ENCODE measurements around the gene C1RL.

Gene C1RL

GRCh38 chr12:7129872-7130691 is 21.1 kb upstream of the C1RL start, which contains the start of gene CLSTN3:
CLSTN3 (plus strand) TSS chr12:7130371; CDS start chr12:7130649, 278 bp downstream.
- TF ChIP-seq CTCF (IDR thresholded peaks at IDR 0.05; ENCODE audit: borderline replicate concordance, insufficient read depth, low read depth, low read length) = no peak
- peak within 1 kb of the TSS; percentile 73 for H3K4me3 ChIP-seq (ENCODE audit: low read depth, low read length)

DNA sequence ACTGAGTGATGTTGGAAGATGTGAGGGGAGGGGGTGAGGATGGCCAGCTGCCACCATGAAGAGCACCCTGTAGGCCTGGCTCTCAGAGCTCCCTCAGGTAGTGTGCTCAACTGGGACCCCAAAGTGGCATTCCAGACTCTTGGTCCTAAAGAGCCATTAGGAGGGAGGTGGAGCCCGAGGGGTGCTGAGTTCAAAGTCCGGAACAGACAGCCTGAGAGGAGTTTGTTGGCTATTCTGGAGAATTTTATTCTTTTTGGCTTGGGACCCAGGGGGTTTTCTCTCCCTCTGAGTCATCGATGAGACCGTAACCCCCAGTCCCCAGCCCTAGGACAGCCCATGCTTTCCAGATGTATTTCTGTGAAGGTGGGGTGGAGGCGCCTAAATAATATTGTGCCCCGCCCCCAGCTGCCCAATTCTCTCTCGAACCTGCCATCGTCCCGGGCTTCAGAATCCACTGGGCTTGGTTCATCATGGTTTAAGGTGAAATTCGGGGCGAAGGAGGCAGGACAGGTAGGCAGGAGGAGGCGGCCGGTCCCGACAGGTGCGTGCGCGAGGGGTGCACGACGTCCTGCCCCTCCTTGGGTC is 20.4 kb upstream of the C1RL start:
- H3K4me3 ChIP-seq (ENCODE audit: low read depth, low read length) = peak overlapping the region; percentile 73
- no peak for TF ChIP-seq CTCF (IDR thresholded peaks at IDR 0.05; ENCODE audit: borderline replicate concordance, insufficient read depth, low read depth, low read length)

GRCh38 chr12:7128681-7129286 is 19.8 kb upstream of the C1RL start, which contains the start of gene RBP5:
RBP5 (minus strand) TSS chr12:7128889; CDS start chr12:7128775, 114 bp downstream.
- no peak for TF ChIP-seq CTCF (IDR thresholded peaks at IDR 0.05; ENCODE audit: borderline replicate concordance, insufficient read depth, low read depth, low read length)
- peak within 1 kb of the TSS; percentile 73 for H3K4me3 ChIP-seq (ENCODE audit: low read depth, low read length)

DNA sequence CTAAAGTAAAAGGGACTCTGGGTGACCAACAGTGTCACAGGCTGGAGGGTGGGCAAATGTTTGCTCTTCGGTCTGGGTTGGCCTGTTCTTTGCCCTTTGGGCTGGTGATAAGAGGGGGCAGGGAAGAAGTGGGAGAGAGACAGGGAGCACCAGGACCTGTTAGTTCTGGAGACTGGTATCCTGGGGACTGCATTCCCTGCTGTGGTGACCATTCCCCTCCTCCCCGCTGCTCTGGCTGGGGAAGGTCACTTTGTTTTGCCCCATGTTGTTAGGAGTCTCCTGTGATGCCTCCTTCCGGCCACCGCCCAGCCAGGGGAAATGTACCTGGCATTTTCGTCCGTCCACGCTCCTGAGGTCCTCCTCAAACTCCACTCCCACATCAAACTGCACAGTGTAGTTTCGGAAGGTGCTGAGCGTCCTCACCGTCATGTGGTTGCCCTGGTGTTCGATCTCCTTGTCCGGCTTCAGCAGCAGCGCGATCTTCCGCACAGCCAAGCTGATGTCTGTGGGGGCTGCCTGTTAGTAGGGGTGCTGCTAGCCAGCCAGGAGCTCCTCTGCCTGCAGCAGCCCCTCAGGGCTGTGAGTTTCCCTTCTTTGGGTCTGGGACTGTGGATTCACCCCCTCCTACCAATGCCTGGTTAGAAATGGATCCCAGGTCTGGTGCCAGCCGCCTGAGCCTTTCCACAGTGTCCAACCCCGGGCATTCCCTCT is 19.1 kb upstream of the C1RL start:
- TF ChIP-seq CTCF (IDR thresholded peaks at IDR 0.05; ENCODE audit: borderline replicate concordance, insufficient read depth, low read depth, low read length) = no peak
- H3K4me3 ChIP-seq (ENCODE audit: low read depth, low read length) = no peak overlapping the region

DNA sequence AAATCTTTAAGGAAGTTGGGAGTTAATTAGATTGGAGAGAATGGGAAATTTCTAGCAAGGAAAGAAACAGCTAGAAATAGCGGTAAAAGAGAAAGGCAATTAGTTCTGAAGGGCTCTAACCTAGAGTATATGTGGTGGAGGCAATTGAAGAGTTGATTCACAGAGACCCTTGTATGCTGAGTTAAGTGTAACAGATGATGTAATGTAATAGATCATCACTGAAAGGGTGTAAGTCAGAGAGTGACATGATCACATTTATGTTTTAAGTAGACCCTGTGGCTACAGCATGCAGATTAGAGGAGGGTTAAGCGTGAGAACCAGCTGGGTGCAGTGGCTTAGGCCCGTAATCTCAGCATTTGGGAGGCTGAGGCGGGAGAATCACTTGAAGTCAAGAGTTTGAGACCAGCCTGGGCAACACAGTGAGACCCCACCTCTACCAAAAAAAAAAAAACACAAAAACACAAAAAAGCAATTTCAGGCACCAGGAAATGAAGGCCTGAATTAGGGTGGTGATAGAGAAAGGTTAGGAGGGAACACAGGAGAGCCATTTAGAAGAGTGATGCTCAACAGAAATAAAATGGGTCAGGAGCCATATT is 16.7 kb upstream of the C1RL start:
- H3K4me3 ChIP-seq (ENCODE audit: low read depth, low read length) = no peak overlapping the region
- no peak for TF ChIP-seq CTCF (IDR thresholded peaks at IDR 0.05; ENCODE audit: borderline replicate concordance, insufficient read depth, low read depth, low read length)

DNA sequence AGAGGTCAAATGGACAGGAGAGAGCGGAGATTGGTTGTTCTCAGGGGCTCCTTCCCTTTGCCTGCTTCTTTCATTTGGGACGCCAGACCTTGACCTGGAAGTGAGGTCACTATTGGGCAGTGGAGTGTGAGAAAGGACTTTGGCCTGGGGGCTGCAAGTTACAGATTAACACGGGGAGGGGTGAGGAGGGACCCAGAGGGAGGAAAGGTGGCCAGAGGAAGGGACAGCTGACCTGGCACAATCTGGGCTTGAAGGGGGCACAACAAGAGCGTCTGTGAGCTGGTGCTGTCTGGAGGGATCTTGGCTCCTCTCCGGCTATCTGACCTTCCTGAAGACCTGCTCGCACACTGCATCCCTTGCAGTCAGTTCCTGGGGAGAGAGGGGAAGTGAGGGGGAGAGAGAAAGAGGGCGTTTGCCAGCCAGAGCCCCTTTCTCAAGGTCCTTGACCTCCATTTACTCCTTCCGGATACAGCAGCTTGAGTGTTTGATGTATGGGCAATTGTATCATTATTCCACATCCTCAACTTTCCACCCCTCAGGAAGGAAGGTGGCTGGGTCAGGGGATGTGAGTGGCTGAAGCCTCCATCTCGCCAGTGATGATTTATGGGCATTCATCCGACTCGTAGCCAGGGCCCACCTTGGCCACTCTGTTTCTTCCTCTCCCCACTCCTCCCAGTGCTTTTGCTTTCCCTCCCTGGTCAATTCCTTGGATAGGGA is 14.9 kb upstream of the C1RL start:
- H3K4me3 ChIP-seq (ENCODE audit: low read depth, low read length) = no peak overlapping the region
- TF ChIP-seq CTCF (IDR thresholded peaks at IDR 0.05; ENCODE audit: borderline replicate concordance, insufficient read depth, low read depth, low read length) = no peak

Measured in GM12875 (cell line).